A673 (cell line): Measurements from ENCODE around the gene TBC1D24. TPM values are rescaled to one million over a fixed set of nuclear protein-coding genes. Genes with fewer than 3 reads are reported as not detected.

Experiments used
- BruUV-seq: library from RNA; stranded (reverse); fragments of 400-500 nt; replicated peaks from 2 replicates; lab custom pipeline; 2021; lab: Mats Ljungman, UMichigan
- CTCF ChIA-PET: fragments of 300-600 bp; sonication (Branson Sonifier 250); formaldehyde crosslinking; loops from one replicate; lab custom pipeline; 2022; ENCODE audit warnings: antibody characterized with exemption; lab: Charles Lee
- POLR2A ChIA-PET: fragments of 300-600 bp; sonication (Branson Sonifier 250); formaldehyde crosslinking; loops from one replicate; lab custom pipeline; 2022; ENCODE audit warnings: antibody characterized with exemption; ENCODE audit not compliant: low non-redundant PET; lab: Charles Lee
- DNase-seq: peaks from one replicate; pipeline ENCODE4 v3.0.0-alpha.2; 2015; ENCODE audit warnings: low spot score
- H3K27ac ChIP-seq: fragments of 200-600 bp; sonication (generic); 2 replicates; pipeline ENCODE4 v1.5.1; 2016; ENCODE audit warnings: mixed run types, low read depth, mild to moderate bottlenecking, mixed read lengths, antibody characterized with exemption, low read length; ENCODE audit not compliant: poor library complexity, severe bottlenecking
- H3K27me3 ChIP-seq: fragments of 200-600 bp; sonication (generic); replicated peaks from 2 replicates; pipeline ENCODE4 v1.6.1; 2017; ENCODE audit warnings: mixed run types, low read depth, mild to moderate bottlenecking, mixed read lengths, antibody characterized with exemption, low read length; ENCODE audit not compliant: insufficient read depth, poor library complexity
- H3K36me3 ChIP-seq: fragments of 200-600 bp; sonication (generic); 2 replicates; pipeline ENCODE4 v1.6.1; 2016; ENCODE audit warnings: mixed run types, mild to moderate bottlenecking, mixed read lengths, antibody characterized with exemption, low read length; ENCODE audit not compliant: insufficient read depth, poor library complexity, severe bottlenecking
- H3K4me1 ChIP-seq: fragments of 200-600 bp; sonication (generic); 2 replicates; pipeline ENCODE4 v1.6.1; 2017; ENCODE audit warnings: mixed run types, mild to moderate bottlenecking, mixed read lengths, antibody characterized with exemption, low read length; ENCODE audit not compliant: insufficient read depth, poor library complexity, severe bottlenecking
- H3K4me3 ChIP-seq: fragments of 200-600 bp; sonication (generic); 2 replicates; pipeline ENCODE4 v1.5.1; 2016; ENCODE audit warnings: low read depth, mixed run types, mild to moderate bottlenecking, mixed read lengths, low read length; ENCODE audit not compliant: poor library complexity, severe bottlenecking
- H3K9me3 ChIP-seq: fragments of 200-600 bp; sonication (generic); 2 replicates; pipeline ENCODE4 v1.6.1; 2016; ENCODE audit warnings: mixed run types, low read depth, mild to moderate bottlenecking, mixed read lengths, antibody characterized with exemption, low read length; ENCODE audit not compliant: poor library complexity, severe bottlenecking
- EZH2 ChIP-seq: fragments of 200-600 bp; sonication (generic); IDR thresholded peaks from 2 replicates; pipeline ENCODE4 v1.6.1; 2017; ENCODE audit warnings: borderline replicate concordance, low read depth, mild to moderate bottlenecking, mixed read lengths, antibody characterized with exemption, low read length; ENCODE audit not compliant: poor library complexity, severe bottlenecking
- intact Hi-C: fragments of 100-400 bp; cut with micrococcal nuclease; formaldehyde crosslinking; loops from one replicate; pipeline ENCODE4 v1.10.0; 2022; ENCODE audit not compliant: unreplicated experiment
- total RNA-seq: library from RNA; stranded (reverse); gene quantifications from 2 replicates; pipeline ENCODE4 v1.2.3, GENCODE V29; 2021
- TF ChIP-seq, protein P1 (sequence below): fragments of 300-800, 200-600 bp; sonication (generic); conservative IDR thresholded peaks from 2 replicates; pipeline ENCODE4 v1.5.1; 2017; ENCODE audit warnings: low read depth, mild to moderate bottlenecking, antibody characterized with exemption, low read length, moderate library complexity, mixed read lengths

The TBC1D24 gene
- total RNA-seq, 1 experiment from 2014 or later = 24.2 TPM

GRCh38 chr16:2482708-2483534 lies 8.0 kb downstream of the TBC1D24 start:
- Histone ChIP-seq H3K4me3 (no peak overlapping the region), H3K4me1 (no peaks in the 10 kb centered on the region), H3K36me3 (no peaks in the 10 kb centered on the region), H3K27ac (no peak overlapping the region), H3K9me3 (no peaks in the 10 kb centered on the region), H3K27me3 (no peaks in the 10 kb centered on the region)
- no peak for DNase-seq
- POLR2A ChIA-PET = no interaction called here
- TF ChIP-seq, protein P1, sequence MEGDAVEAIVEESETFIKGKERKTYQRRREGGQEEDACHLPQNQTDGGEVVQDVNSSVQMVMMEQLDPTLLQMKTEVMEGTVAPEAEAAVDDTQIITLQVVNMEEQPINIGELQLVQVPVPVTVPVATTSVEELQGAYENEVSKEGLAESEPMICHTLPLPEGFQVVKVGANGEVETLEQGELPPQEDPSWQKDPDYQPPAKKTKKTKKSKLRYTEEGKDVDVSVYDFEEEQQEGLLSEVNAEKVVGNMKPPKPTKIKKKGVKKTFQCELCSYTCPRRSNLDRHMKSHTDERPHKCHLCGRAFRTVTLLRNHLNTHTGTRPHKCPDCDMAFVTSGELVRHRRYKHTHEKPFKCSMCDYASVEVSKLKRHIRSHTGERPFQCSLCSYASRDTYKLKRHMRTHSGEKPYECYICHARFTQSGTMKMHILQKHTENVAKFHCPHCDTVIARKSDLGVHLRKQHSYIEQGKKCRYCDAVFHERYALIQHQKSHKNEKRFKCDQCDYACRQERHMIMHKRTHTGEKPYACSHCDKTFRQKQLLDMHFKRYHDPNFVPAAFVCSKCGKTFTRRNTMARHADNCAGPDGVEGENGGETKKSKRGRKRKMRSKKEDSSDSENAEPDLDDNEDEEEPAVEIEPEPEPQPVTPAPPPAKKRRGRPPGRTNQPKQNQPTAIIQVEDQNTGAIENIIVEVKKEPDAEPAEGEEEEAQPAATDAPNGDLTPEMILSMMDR = no peak
- no peak for TF ChIP-seq EZH2
- no TSS peak for BruUV-seq
- CTCF ChIA-PET = no interaction called here
- intact Hi-C loops = no loop called here

GRCh38 chr16:2483939-2484897 lies 9.3 kb downstream of the TBC1D24 start:
- intact Hi-C loops = no loop called here
- Histone ChIP-seq H3K9me3 (no peaks in the 10 kb centered on the region), H3K4me1 (no peaks in the 10 kb centered on the region), H3K27me3 (no peaks in the 10 kb centered on the region), H3K4me3 (no peak overlapping the region), H3K36me3 (no peaks in the 10 kb centered on the region), H3K27ac (no peak overlapping the region)
- no peak for TF ChIP-seq EZH2
- TF ChIP-seq, protein P1 = no peak
- ChIA-PET CTCF (no interaction called here), POLR2A (interaction anchor here (0.6 kb wide), 1 partner anchor 31 kb away, joined by 13 read pairs; no protein-coding TSS in a partner anchor)
- BruUV-seq = no TSS peak
- DNase-seq = no peak

- no TSS peak for BruUV-seq
- Histone ChIP-seq H3K9me3 (no peaks in the 10 kb centered on the region), H3K4me3 (no peak overlapping the region), H3K27me3 (no peaks in the 10 kb centered on the region), H3K4me1 (no peaks in the 10 kb centered on the region), H3K27ac (no peak overlapping the region), H3K36me3 (no peaks in the 10 kb centered on the region)
- intact Hi-C loops = no loop called here
- TF ChIP-seq EZH2 = no peak
- TF ChIP-seq, protein P1 = no peak
- ChIA-PET CTCF (no interaction called here), POLR2A (interaction anchor here (0.6 kb wide), 1 partner anchor 31 kb away, joined by 13 read pairs; no protein-coding TSS in a partner anchor)
- DNase-seq = no peak
Measured at GRCh38 chr16:2484898-2485508, 10.1 kb downstream of the TBC1D24 start.
